T-cell (primary cell): ENCODE measurements around the gene PRC1. TPM values are rescaled to one million over a fixed set of nuclear protein-coding genes. Genes with fewer than 3 reads are reported as not detected.

Experiments
- ATAC-seq, 4 experiments: fragments of 200-7000 bp in 3 of 4; fragments of 150-1000 bp in 1 of 4; cut with Tn5 transposase; replicated peaks in 1 of 4; 1 replicate in 3 of 4; 2 replicates in 1 of 4; pipeline ENCODE4 v1.10.0; 2021; ENCODE audit warnings: moderate library complexity in 3 of 4, mild to moderate bottlenecking in 2 of 4, moderate number of reproducible peaks in 1 of 4
- CTCF ChIA-PET, 2 donors: fragments of 300-600 bp; sonication (Branson Sonifier 250); formaldehyde crosslinking; loops; one replicate each; lab custom pipeline; 2022; ENCODE audit warnings: antibody characterized with exemption in 2 of 2; lab: Charles Lee
- POLR2A ChIA-PET, 2 donors: fragments of 300-600 bp; sonication (Branson Sonifier 250); formaldehyde crosslinking; loops; one replicate each; lab custom pipeline; 2022; ENCODE audit warnings: antibody characterized with exemption in 2 of 2; lab: Charles Lee
- DNase-seq, 35 experiments: peaks; one replicate each; pipeline versions ENCODE4 v3.0.0 to v3.0.0-alpha.2; 2013 to 2023
- H3K27ac ChIP-seq: one replicate; pipeline ENCODE4 v1.5.1; 2013; ENCODE audit warnings: low read length
- H3K27me3 ChIP-seq, 2 experiments: replicated peaks in 1 of 2; 1 replicate in 1 of 2; 2 replicates in 1 of 2; pipeline versions ENCODE4 v1.6.1 to v1.7.0; 2013; ENCODE audit warnings: low read length in 1 of 2, mixed read lengths in 1 of 2; ENCODE audit not compliant: control insufficient read depth in 2 of 2, insufficient read depth in 2 of 2; ENCODE audit errors: extremely low read depth in 1 of 2
- H3K36me3 ChIP-seq, 2 donors: 1 replicate in 1 of 2; 2 replicates in 1 of 2; pipeline versions ENCODE4 v1.6.1 to v1.7.0; 2013; ENCODE audit warnings: low read length in 1 of 2; ENCODE audit not compliant: control insufficient read depth in 2 of 2, insufficient read depth in 1 of 2; ENCODE audit errors: extremely low read depth in 1 of 2
- H3K4me1 ChIP-seq, 2 experiments: 1 replicate in 1 of 2; 2 replicates in 1 of 2; pipeline versions ENCODE4 v1.6.1 to v1.7.0; 2013; ENCODE audit warnings: low read length in 2 of 2, mixed read lengths in 1 of 2; ENCODE audit not compliant: insufficient read depth in 2 of 2, control insufficient read depth in 1 of 2; ENCODE audit errors: extremely low read depth in 1 of 2
- H3K4me3 ChIP-seq, 2 donors: 1 replicate in 1 of 2; 2 replicates in 1 of 2; pipeline versions ENCODE4 v1.5.1 to v1.7.0; 2013; ENCODE audit warnings: mild to moderate bottlenecking in 2 of 2, low read length in 1 of 2, moderate library complexity in 1 of 2; ENCODE audit not compliant: control insufficient read depth in 1 of 2; ENCODE audit errors: extremely low read depth in 1 of 2
- H3K9me3 ChIP-seq: 2 replicates; pipeline ENCODE4 v1.7.0; 2013
- H3K27ac Mint-ChIP-seq, 2 donors: one replicate each; pipeline ENCODE4 v1.8.0; 2020 to 2021; ENCODE audit warnings: mild to moderate bottlenecking in 2 of 2, mixed read lengths in 2 of 2
- H3K27me3 Mint-ChIP-seq, 2 donors: one replicate each; pipeline ENCODE4 v1.8.0; 2021 to 2022; ENCODE audit warnings: mixed read lengths in 2 of 2
- H3K36me3 Mint-ChIP-seq: one replicate; pipeline ENCODE4 v1.8.0; 2021; ENCODE audit warnings: mixed read lengths
- H3K4me1 Mint-ChIP-seq, 3 donors: one replicate each; pipeline ENCODE4 v1.8.0; 2020 to 2022; ENCODE audit warnings: mixed read lengths in 3 of 3, mild to moderate bottlenecking in 1 of 3
- H3K4me3 Mint-ChIP-seq, 3 donors: one replicate each; pipeline ENCODE4 v1.8.0; 2020 to 2022; ENCODE audit warnings: mild to moderate bottlenecking in 3 of 3, mixed read lengths in 3 of 3, moderate library complexity in 3 of 3
- H3K9me3 Mint-ChIP-seq, 3 donors: one replicate each; pipeline ENCODE4 v1.8.0; 2020 to 2022; ENCODE audit warnings: mixed read lengths in 3 of 3
- WGBS: methylation state at CpG from one replicate; pipeline ENCODE4 v1.1.5; 2013; ENCODE audit warnings: missing lambda C conversion rate; ENCODE audit not compliant: insufficient coverage; 5-methylcytosine and 5-hydroxymethylcytosine counted together
- total RNA-seq, 35 experiments: library from RNA in 6 of 35; stranded (reverse) in 6 of 35; fragments of 120-200 nt in 1 of 35; gene quantifications; one replicate each; pipeline versions ENCODE4 v1.2.1 to v1.2.4 and lab custom pipeline; 2013 to 2026

The PRC1 gene
- total RNA-seq, 5 donors from 2014 or later (not counting 1 experiment from before 2014, with no cell fraction given), result 4.7 to 25.9 (median 6.8) TPM

DNA sequence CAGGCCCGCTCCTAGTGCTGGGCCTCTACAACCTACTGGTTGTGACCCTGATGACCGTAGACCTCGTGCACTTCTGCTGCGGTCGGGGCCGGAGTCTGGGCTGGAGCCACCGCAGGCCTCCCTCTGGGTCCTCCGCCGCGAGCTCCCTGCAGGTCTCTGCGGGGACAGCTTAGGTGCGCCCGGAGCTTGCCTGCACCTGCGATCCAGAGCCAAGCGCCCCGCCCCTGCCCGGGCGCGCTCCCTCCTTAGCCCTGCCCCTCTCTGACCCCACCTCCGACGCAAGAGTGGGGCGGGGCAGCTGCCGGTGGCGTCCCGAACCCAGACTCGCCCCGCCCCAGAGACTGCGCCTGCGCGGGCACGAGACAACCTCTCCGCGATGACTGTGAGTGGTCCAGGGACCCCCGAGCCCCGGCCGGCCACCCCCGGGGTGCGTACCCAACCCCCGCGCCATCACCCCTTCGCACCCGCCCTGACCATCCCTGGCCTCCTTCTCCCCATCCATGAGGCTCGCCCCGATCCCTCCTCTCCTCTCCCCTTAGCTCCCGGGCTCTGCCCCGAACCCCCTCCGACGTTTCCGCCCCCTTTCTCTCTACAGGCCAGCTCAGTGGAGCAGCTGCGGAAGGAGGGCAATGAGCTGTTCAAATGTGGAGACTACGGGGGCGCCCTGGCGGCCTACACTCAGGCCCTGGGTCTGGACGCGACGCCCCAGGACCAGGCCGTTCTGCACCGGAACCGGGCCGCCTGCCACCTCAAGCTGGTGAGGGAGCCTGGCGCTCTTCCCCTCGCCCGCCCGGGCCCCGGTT is 59.2 kb downstream of the PRC1 start, which contains the start of gene UNC45A:
UNC45A (plus strand) TSS at position 337 of the 803 bp plus-strand sequence; CDS start at position 377, 40 bp downstream.
- ChIA-PET CTCF (interaction anchor here (0.6 to 5.4 kb wide), 17 partner anchors 9 to 547 kb away, joined by 3 to 78 read pairs (median 4); partner anchors contain the start of genes IQGAP1 (in 1 of the 2), MAN2A2 (in 1 of the 2) and RCCD1 (in 1 of the 2)), POLR2A (interaction anchor here (0.6 to 1.9 kb wide), 10 partner anchors 10 to 397 kb away, joined by 3 to 9 read pairs (median 4); partner anchors contain the start of genes MAN2A2 (in 1 of the 2) and RCCD1 (in 1 of the 2))
- Mint-ChIP-seq H3K9me3 (no peaks in the 10 kb centered on the region), H3K4me3 (peak within 1 kb of the TSS; percentile 69 to 89 (median 89)), H3K27ac (peak within 1 kb of the TSS; percentile 95 to 96), H3K36me3 (peaks cover 16% of the 10 kb centered on the region), H3K27me3 (no peaks in the 10 kb centered on the region), H3K4me1 (peaks cover 39 to 46% (median 43%) of the 10 kb centered on the region in 3 donors)
- WGBS, result under 1% methylated on average over 59 of the region's 65 CpGs
- peak; percentile 79 to 83 (median 80) for ATAC-seq
- Histone ChIP-seq H3K9me3 (no peaks in the 10 kb centered on the region), H3K4me3 (peak within 1 kb of the TSS; percentile 64 to 79), H3K36me3 (peaks cover 10 to 29% of the 10 kb centered on the region in 2 donors), H3K4me1 (peaks cover 27 to 60% of the 10 kb centered on the region in 2 experiments), H3K27me3 (no peaks in the 10 kb centered on the region), H3K27ac (peak within 1 kb of the TSS; percentile 64)
- peak; percentile 89 to 99 (median 94) for DNase-seq

DNA sequence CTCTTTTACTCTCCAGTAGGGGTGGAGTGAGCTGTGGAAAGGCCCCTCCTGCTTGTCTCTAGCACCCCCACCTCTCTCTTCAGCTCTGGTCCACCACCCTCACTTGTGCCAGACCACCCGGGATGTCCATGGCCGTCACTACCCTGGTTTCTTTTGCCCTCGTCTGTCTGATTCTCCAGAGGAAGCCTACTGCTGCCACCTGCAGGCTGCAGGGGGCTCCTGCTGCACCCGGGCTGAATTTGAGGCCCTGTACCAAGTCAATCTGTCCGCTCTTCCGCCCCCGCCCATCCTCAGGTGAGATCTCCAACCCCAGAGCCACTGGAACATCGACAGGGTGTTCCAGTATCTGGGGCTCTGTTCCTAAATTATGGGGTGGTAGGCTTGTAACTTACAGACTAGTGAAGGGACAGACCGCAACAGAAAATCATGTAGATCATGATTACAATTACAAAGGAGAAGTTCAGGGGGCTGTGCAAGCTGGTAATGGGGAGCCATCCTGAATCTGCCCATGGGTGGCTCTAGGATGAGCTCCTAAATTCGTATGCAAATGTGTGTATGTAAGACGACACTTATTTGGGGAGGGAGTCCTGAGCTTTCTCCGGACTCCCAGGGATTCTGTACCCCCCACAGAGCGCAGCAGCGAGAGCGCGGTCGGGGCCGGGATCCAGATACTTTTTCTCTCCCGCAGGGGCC is 59.9 kb downstream of the PRC1 start:
- no peaks in the 10 kb centered on the region for H3K9me3 ChIP-seq
- H3K36me3 Mint-ChIP-seq, result peaks cover 8% of the 10 kb centered on the region
- H3K4me1 ChIP-seq, result peaks cover 27 to 66% of the 10 kb centered on the region in 2 experiments
- ChIA-PET POLR2A (interaction anchor here (0.7 to 1.9 kb wide), 4 partner anchors 9 to 32 kb away, joined by 3 to 7 read pairs (median 3); partner anchors contain the start of genes MAN2A2 (in 1 of the 2) and RCCD1 (in 1 of the 2)), CTCF (interaction anchor here (0.6 to 5.4 kb wide), 13 partner anchors 8 to 542 kb away, joined by 3 to 78 read pairs (median 4); partner anchors contain the start of genes MAN2A2 (in 1 of the 2) and RCCD1 (in 1 of the 2))
- no peaks in the 10 kb centered on the region for H3K27me3 ChIP-seq
- H3K36me3 ChIP-seq, result peaks cover 4 to 21% of the 10 kb centered on the region in 2 donors
- WGBS, result 0% methylated on average over 14 of the region's 19 CpGs
- H3K27me3 Mint-ChIP-seq, result no peaks in the 10 kb centered on the region
- peak overlapping the region; percentile 64 for H3K27ac ChIP-seq
- H3K4me1 Mint-ChIP-seq, result peaks cover 45 to 52% (median 50%) of the 10 kb centered on the region in 3 donors
- H3K4me3 ChIP-seq, result peak overlapping the region; percentile 53 to 79
- H3K27ac Mint-ChIP-seq, result peak overlapping the region; percentile 95 to 96
- H3K4me3 Mint-ChIP-seq, result peak overlapping the region; percentile 69 to 89 (median 89)
- peak; percentile 58 to 90 (median 79) for DNase-seq
- ATAC-seq, result peak; percentile 39 to 46 (median 40)
- no peaks in the 10 kb centered on the region for H3K9me3 Mint-ChIP-seq

DNA sequence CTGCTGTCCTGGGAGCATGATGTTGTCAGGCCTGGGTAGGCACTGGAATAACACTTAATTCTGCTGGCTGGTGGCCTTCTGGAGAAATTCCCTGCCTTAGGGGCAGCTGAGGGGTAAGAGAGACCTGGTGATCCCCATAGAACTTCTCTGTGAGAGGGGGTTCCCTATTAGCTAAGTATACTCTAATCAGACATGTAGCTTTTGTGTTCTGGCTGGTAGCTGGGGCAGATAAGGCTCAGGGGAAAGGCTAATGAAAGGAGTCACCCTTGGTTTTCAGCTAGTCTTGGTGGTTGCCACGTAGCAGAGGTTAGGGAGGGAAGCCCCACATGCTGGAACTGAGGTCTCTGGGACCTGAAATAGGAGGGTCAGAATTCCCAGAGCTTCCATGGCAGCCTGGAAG is 61.0 kb downstream of the PRC1 start:
- peak overlapping the region; percentile 15 to 61 for H3K27ac Mint-ChIP-seq
- no peaks in the 10 kb centered on the region for H3K27me3 Mint-ChIP-seq
- Histone ChIP-seq H3K9me3 (no peaks in the 10 kb centered on the region), H3K4me3 (no peak overlapping the region), H3K27me3 (no peaks in the 10 kb centered on the region), H3K27ac (no peak overlapping the region), H3K36me3 (peaks cover 0 to 15% of the 10 kb centered on the region in 2 donors), H3K4me1 (peaks cover 30 to 70% of the 10 kb centered on the region in 2 experiments)
- DNase-seq, result no peak
- peak overlapping the region; percentile 28 to 90 (median 31) for H3K4me3 Mint-ChIP-seq
- H3K36me3 Mint-ChIP-seq, result peaks cover 5% of the 10 kb centered on the region
- no peaks in the 10 kb centered on the region for H3K9me3 Mint-ChIP-seq
- H3K4me1 Mint-ChIP-seq, result peaks cover 49 to 56% (median 56%) of the 10 kb centered on the region in 3 donors
- 55% methylated on average over 1 of the region's 1 CpG for WGBS
- CTCF ChIA-PET, result interaction anchor here (0.5 to 5.4 kb wide), 12 partner anchors 9 to 613 kb away, joined by 3 to 78 read pairs (median 8); partner anchors contain the start of genes RCCD1 (in 2 of the 2) and MAN2A2 (in 1 of the 2)
- POLR2A ChIA-PET, result no interaction called here
- ATAC-seq, result no peak

DNA sequence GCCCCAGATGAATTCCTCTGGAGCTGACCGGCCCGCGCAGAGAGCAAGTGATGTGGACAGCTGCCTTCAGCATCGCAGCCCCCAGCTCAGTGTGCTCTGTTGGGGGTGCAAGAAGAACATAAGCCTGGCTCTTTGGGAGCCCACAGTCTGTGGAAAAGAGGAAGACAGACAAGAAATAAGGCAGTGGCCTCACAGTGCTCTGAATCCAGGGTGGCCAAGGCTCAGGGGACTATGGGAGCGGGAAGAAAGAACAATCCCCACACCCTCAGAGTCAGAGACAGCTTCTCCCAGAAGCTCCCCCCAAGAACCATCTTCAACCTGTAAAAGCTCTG is 61.7 kb downstream of the PRC1 start:
- Histone ChIP-seq H3K4me1 (peaks cover 30 to 70% of the 10 kb centered on the region in 2 experiments), H3K36me3 (peaks cover 0 to 9% of the 10 kb centered on the region in 2 donors), H3K9me3 (no peaks in the 10 kb centered on the region), H3K27ac (peak overlapping the region; percentile 93), H3K27me3 (no peaks in the 10 kb centered on the region), H3K4me3 (no peak overlapping the region)
- Mint-ChIP-seq H3K4me3 (peak overlapping the region; percentile 90 to 97 (median 95)), H3K9me3 (no peaks in the 10 kb centered on the region), H3K27me3 (no peaks in the 10 kb centered on the region), H3K4me1 (peaks cover 49 to 57% (median 56%) of the 10 kb centered on the region in 3 donors), H3K27ac (peak overlapping the region; percentile 98), H3K36me3 (peaks cover 3% of the 10 kb centered on the region)
- no CpG with 5 or more reads among the region's 5 CpGs for WGBS
- DNase-seq (no peak), ATAC-seq (no peak)
- POLR2A ChIA-PET, result no interaction called here
- CTCF ChIA-PET, result interaction anchor here (0.5 to 5.4 kb wide), 21 partner anchors 8 to 1038 kb away, joined by 3 to 78 read pairs (median 4); partner anchors contain the start of genes MAN2A2 (in 2 of the 2) and RCCD1 (in 2 of the 2)

DNA sequence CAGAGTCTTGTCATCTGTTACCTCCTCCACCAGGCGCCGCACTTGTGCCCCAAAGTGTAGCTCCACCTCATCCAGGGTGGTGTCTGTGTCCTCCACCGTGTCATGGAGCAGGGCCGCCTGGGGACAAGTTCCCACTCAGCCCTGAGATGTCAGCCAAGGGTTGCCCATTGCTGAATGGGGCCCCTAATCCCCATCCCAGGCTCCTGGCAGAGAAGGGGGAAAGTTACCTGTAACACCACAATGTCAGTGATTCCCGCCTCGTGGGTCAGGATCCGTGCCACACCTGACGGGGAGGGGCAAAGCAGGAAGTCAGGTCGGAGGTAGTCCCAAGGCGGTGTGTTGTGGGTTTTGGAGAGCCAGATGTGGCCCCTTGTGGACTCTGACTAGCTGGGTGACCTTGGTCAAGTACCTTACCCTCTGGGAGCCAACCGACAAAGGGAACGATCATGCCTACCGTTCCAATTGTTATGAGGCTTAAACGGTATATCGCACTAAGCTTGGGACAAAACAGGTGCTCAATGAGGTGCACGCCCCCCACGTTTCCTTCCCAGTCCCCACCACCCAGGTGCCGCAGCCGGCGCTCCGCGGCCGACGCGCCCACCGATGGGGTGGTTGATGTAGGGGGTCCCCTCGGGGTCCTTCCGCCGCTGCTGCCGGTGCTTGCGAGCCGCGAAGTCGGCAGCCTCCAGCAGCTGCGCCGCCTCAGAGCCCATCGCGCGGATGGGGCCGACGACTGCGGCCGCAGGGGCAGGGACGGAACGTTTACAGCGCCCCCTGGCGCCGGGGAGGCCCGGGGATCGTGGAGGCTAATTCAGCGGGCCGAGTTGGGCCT is 62.3 kb downstream of the PRC1 start, which contains the start of gene HDDC3:
HDDC3 (minus strand) TSS at position 722 of the 832 bp plus-strand sequence; CDS start at position 713, 9 bp downstream.
- POLR2A ChIA-PET, result interaction anchor here in 1 of 2 donors (1.5 kb wide), 1 partner anchor 46 kb away, joined by 3 read pairs; no protein-coding TSS in a partner anchor
- Mint-ChIP-seq H3K27ac (peak within 1 kb of the TSS; percentile 98), H3K9me3 (no peaks in the 10 kb centered on the region), H3K4me1 (peaks cover 49 to 57% (median 54%) of the 10 kb centered on the region in 3 donors), H3K4me3 (peak within 1 kb of the TSS; percentile 90 to 97 (median 95)), H3K27me3 (no peaks in the 10 kb centered on the region), H3K36me3 (peaks cover 3% of the 10 kb centered on the region)
- Histone ChIP-seq H3K9me3 (no peaks in the 10 kb centered on the region), H3K36me3 (peaks cover 0 to 8% of the 10 kb centered on the region in 2 donors), H3K27ac (peak within 1 kb of the TSS; percentile 93), H3K4me1 (peaks cover 30 to 70% of the 10 kb centered on the region in 2 experiments), H3K4me3 (peak within 1 kb of the TSS; percentile 63 to 100), H3K27me3 (no peaks in the 10 kb centered on the region)
- CTCF ChIA-PET, result interaction anchor here (0.5 to 5.4 kb wide), 29 partner anchors 9 to 1037 kb away, joined by 3 to 78 read pairs (median 4); partner anchors contain the start of genes MAN2A2 (in 2 of the 2), RCCD1 (in 2 of the 2), BLM (in 1 of the 2) and CIB1 (in 1 of the 2)
- ATAC-seq (peak; percentile 57 to 62 (median 58)), DNase-seq (peak; percentile 73 to 92 (median 84))
- WGBS, result 0% methylated on average over 38 of the region's 52 CpGs
